Hepatocyte (in vitro differentiated cells): ENCODE measurements around the gene ALK. TPM values are rescaled to one million over a fixed set of nuclear protein-coding genes. Genes with fewer than 3 reads are reported as not detected.

Experiments used
- DNase-seq: peaks from one replicate; pipeline ENCODE4 v3.0.0-alpha.2; 2016; ENCODE audit warnings: low spot score
- H2AFZ ChIP-seq: fragments of 200-600 bp; sonication (generic); 2 replicates; pipeline ENCODE4 v1.6.0; 2016; ENCODE audit warnings: antibody characterized with exemption, mild to moderate bottlenecking
- H3K27ac ChIP-seq: fragments of 200-600 bp; sonication (generic); 2 replicates; pipeline ENCODE4 v1.5.1; 2016; ENCODE audit warnings: mild to moderate bottlenecking
- H3K27me3 ChIP-seq: fragments of 200-600 bp; sonication (generic); 2 replicates; pipeline ENCODE4 v1.6.1; 2016
- H3K36me3 ChIP-seq: fragments of 200-600 bp; sonication (generic); replicated peaks from 2 replicates; pipeline ENCODE4 v1.5.1; 2016; ENCODE audit warnings: low read depth; ENCODE audit not compliant: insufficient read depth
- H3K4me1 ChIP-seq: fragments of 200-600 bp; sonication (generic); 2 replicates; pipeline ENCODE4 v1.5.1; 2016; ENCODE audit warnings: mild to moderate bottlenecking, moderate library complexity; ENCODE audit not compliant: insufficient read depth
- H3K4me2 ChIP-seq: fragments of 200-600 bp; sonication (generic); 2 replicates; pipeline ENCODE4 v1.6.0; 2016
- H3K4me3 ChIP-seq: fragments of 200-600 bp; sonication (generic); 2 replicates; pipeline ENCODE4 v1.5.1; 2016; ENCODE audit warnings: mild to moderate bottlenecking
- H3K79me2 ChIP-seq: fragments of 200-600 bp; sonication (generic); 2 replicates; pipeline ENCODE4 v1.6.0; 2017; ENCODE audit warnings: mild to moderate bottlenecking
- H3K9me2 ChIP-seq: fragments of 200-600 bp; sonication (generic); replicated peaks from 2 replicates; pipeline ENCODE4 v1.6.0; 2017; ENCODE audit warnings: mild to moderate bottlenecking; ENCODE audit not compliant: insufficient read depth
- H3K9me3 ChIP-seq: fragments of 200-600 bp; sonication (generic); 2 replicates; pipeline ENCODE4 v1.5.1; 2016; ENCODE audit warnings: low read depth, mild to moderate bottlenecking
- H4K20me1 ChIP-seq: fragments of 200-600 bp; sonication (generic); 2 replicates; pipeline ENCODE4 v1.6.0; 2016; ENCODE audit warnings: mild to moderate bottlenecking; ENCODE audit not compliant: insufficient read depth, poor library complexity, severe bottlenecking
- CTCF ChIP-seq: fragments of 200-600 bp; sonication (generic); IDR thresholded peaks from 2 replicates; pipeline ENCODE4 v1.5.1; 2016; ENCODE audit warnings: antibody characterized with exemption, mild to moderate bottlenecking; ENCODE audit not compliant: poor library complexity
- EZH2 ChIP-seq: fragments of 200-600 bp; sonication (generic); IDR thresholded peaks from 2 replicates; pipeline ENCODE4 v1.6.1; 2016; ENCODE audit warnings: antibody characterized with exemption, mild to moderate bottlenecking, borderline replicate concordance
- EZH2phosphoT487 ChIP-seq: fragments of 200-600 bp; sonication (generic); IDR thresholded peaks from one replicate; pipeline ENCODE4 v1.6.1; 2018; ENCODE audit warnings: antibody characterized with exemption, mild to moderate bottlenecking, low read depth, moderate library complexity; ENCODE audit not compliant: unreplicated experiment, severe bottlenecking
- WGBS: methylation state at CpG from one replicate; pipeline ENCODE4 v1.1.6; 2016; ENCODE audit warnings: low lambda C conversion rate; ENCODE audit errors: missing lambda C conversion rate; 5-methylcytosine and 5-hydroxymethylcytosine counted together
- polyA plus RNA-seq: library from polyadenylated mRNA; unstranded; fragments of >200 nt; fragmentation: Nextera tagmentation; extraction: Ambion mirVana; gene quantifications from 2 replicates; pipeline ENCODE4 v1.2.1, GENCODE V29; 2016
- total RNA-seq: library from RNA; depleted of rRNA; stranded (reverse); fragments of >200 nt; gene quantifications from 2 replicates; pipeline ENCODE4 v1.2.3, GENCODE V29; 2014

The ALK gene
- total and polyA plus RNA-seq, 2 experiments from 2014 or later: 0.16 to 0.27 TPM

GRCh38 chr2:29733965-29734364 is 187.4 kb downstream of the ALK start:
- DNase-seq: no peak
- no peaks in the 10 kb centered on the region for H3K36me3 ChIP-seq
- no peak for TF ChIP-seq CTCF
- no peaks in the 10 kb centered on the region for H3K9me2 ChIP-seq
- H3K9me3 ChIP-seq: no peaks in the 10 kb centered on the region
- no peaks in the 10 kb centered on the region for H3K79me2 ChIP-seq
- H2AFZ ChIP-seq: no peak overlapping the region
- no peak overlapping the region for H3K4me2 ChIP-seq
- H3K27me3 ChIP-seq: no peaks in the 10 kb centered on the region
- no peak overlapping the region for H3K4me3 ChIP-seq
- H3K27ac ChIP-seq: no peak overlapping the region
- no peaks in the 10 kb centered on the region for H4K20me1 ChIP-seq
- 69% methylated on average over 4 of the region's 4 CpGs for WGBS
- H3K4me1 ChIP-seq: no peaks in the 10 kb centered on the region

GRCh38 chr2:29733213-29733612 is 188.2 kb downstream of the ALK start:
- WGBS: 96% methylated on average over 1 of the region's 1 CpG

GRCh38 chr2:29731948-29732347 is 189.4 kb downstream of the ALK start:
- no peaks in the 10 kb centered on the region for H3K4me1 ChIP-seq
- H3K4me2 ChIP-seq: no peak overlapping the region
- no peak overlapping the region for H3K4me3 ChIP-seq
- no peaks in the 10 kb centered on the region for H3K27me3 ChIP-seq
- no peaks in the 10 kb centered on the region for H4K20me1 ChIP-seq
- TF ChIP-seq EZH2 (no peak), EZH2phosphoT487 (no peak), CTCF (no peak)
- no peak for DNase-seq
- 70% methylated on average over 2 of the region's 2 CpGs for WGBS
- H3K79me2 ChIP-seq: no peaks in the 10 kb centered on the region
- no peaks in the 10 kb centered on the region for H3K36me3 ChIP-seq
- H3K9me2 ChIP-seq: no peaks in the 10 kb centered on the region
- no peaks in the 10 kb centered on the region for H3K9me3 ChIP-seq
- no peak overlapping the region for H2AFZ ChIP-seq
- no peak overlapping the region for H3K27ac ChIP-seq

More at GRCh38 chr2:29733213-29733612, 188.2 kb downstream of the ALK start:
- H3K4me1 ChIP-seq: no peaks in the 10 kb centered on the region
- no peak overlapping the region for H3K4me2 ChIP-seq
- H3K9me3 ChIP-seq: no peaks in the 10 kb centered on the region
- H3K27ac ChIP-seq: no peak overlapping the region
- no peaks in the 10 kb centered on the region for H3K79me2 ChIP-seq
- DNase-seq: no peak
- H3K9me2 ChIP-seq: no peaks in the 10 kb centered on the region
- H3K36me3 ChIP-seq: no peaks in the 10 kb centered on the region
- no peaks in the 10 kb centered on the region for H4K20me1 ChIP-seq
- H2AFZ ChIP-seq: no peak overlapping the region
- TF ChIP-seq EZH2phosphoT487 (no peak), CTCF (no peak), EZH2 (no peak)
- H3K27me3 ChIP-seq: no peaks in the 10 kb centered on the region
- no peak overlapping the region for H3K4me3 ChIP-seq

GRCh38 chr2:29729932-29730331 is 191.5 kb downstream of the ALK start:
- no peaks in the 10 kb centered on the region for H3K36me3 ChIP-seq
- no peaks in the 10 kb centered on the region for H3K79me2 ChIP-seq
- H4K20me1 ChIP-seq: no peaks in the 10 kb centered on the region
- WGBS: 90% methylated on average over 7 of the region's 7 CpGs
- H3K27ac ChIP-seq: no peak overlapping the region
- H2AFZ ChIP-seq: no peak overlapping the region
- no peak overlapping the region for H3K4me2 ChIP-seq
- no peaks in the 10 kb centered on the region for H3K9me2 ChIP-seq
- DNase-seq: no peak
- no peaks in the 10 kb centered on the region for H3K27me3 ChIP-seq
- no peaks in the 10 kb centered on the region for H3K4me1 ChIP-seq
- no peaks in the 10 kb centered on the region for H3K9me3 ChIP-seq
- H3K4me3 ChIP-seq: no peak overlapping the region
- TF ChIP-seq CTCF (no peak), EZH2 (no peak), EZH2phosphoT487 (no peak)
